GM18867 (cell line): ENCODE measurements around the gene SIK2.

ENCODE experiments used
- ATAC-seq: cut with Tn5 transposase; IDR thresholded peaks from one replicate; pipeline ENCODE4 v1.9.1; 2021; ENCODE audit warnings: mild to moderate bottlenecking, moderate library complexity; ENCODE audit not compliant: unreplicated experiment

SIK2 gene

GRCh38 chr11:111727431-111727830, 125.2 kb downstream of the SIK2 start:
- ATAC-seq: no peak

GRCh38 chr11:111729071-111729830, 127.0 kb downstream of the SIK2 start:
- no peak for ATAC-seq

GRCh38 chr11:111729831-111730311, 127.6 kb downstream of the SIK2 start:
- no peak for ATAC-seq

GRCh38 chr11:111730871-111731591, 128.8 kb downstream of the SIK2 start:
- ATAC-seq: no peak

- no peak for ATAC-seq
Observed at GRCh38 chr11:111731821-111732220, 129.6 kb downstream of the SIK2 start.

- no peak for ATAC-seq
Observed at GRCh38 chr11:111733016-111733415, 130.8 kb downstream of the SIK2 start.

GRCh38 chr11:111733611-111734088, 131.4 kb downstream of the SIK2 start:
- no peak for ATAC-seq

GRCh38 chr11:111734101-111734953, 132.1 kb downstream of the SIK2 start:
- ATAC-seq: no peak

- ATAC-seq: no peak
Observed at GRCh38 chr11:111734954-111735261, 132.7 kb downstream of the SIK2 start.

GRCh38 chr11:111735262-111736116, 133.2 kb downstream of the SIK2 start:
- no peak for ATAC-seq

GRCh38 chr11:111736181-111736590, 133.9 kb downstream of the SIK2 start:
- no peak for ATAC-seq

- no peak for ATAC-seq
Observed at GRCh38 chr11:111736621-111737443, 134.6 kb downstream of the SIK2 start.

GRCh38 chr11:111737444-111738210, 135.4 kb downstream of the SIK2 start:
- ATAC-seq: no peak

GRCh38 chr11:111739299-111739698, 137.1 kb downstream of the SIK2 start:
- no peak for ATAC-seq

GRCh38 chr11:111741751-111742150, 139.5 kb downstream of the SIK2 start:
- ATAC-seq: no peak

GRCh38 chr11:111743700-111744099, 141.5 kb downstream of the SIK2 start:
- no peak for ATAC-seq

GRCh38 chr11:111745719-111746504, 143.7 kb downstream of the SIK2 start:
- no peak for ATAC-seq
